GM12878 (cell line): ENCODE measurements around the gene MACF1. TPM values are rescaled to one million over a fixed set of nuclear protein-coding genes. Genes with fewer than 3 reads are reported as not detected.

Experiments used
- CREB1 ChIP-seq: IDR thresholded peaks from 2 replicates; pipeline ENCODE4 v1.6.1; 2012; ENCODE audit warnings: low read depth, mild to moderate bottlenecking, inconsistent platforms
- ESRRA ChIP-seq: IDR thresholded peaks from 2 replicates; pipeline ENCODE4 v1.6.1; 2012; ENCODE audit warnings: mild to moderate bottlenecking, low read length, improper control_type of control experiment
- HDAC2 ChIP-seq: fragments of 200-600 bp; sonication (generic); IDR thresholded peaks from 2 replicates; pipeline ENCODE4 v1.6.1; 2017
- MTA3 ChIP-seq: IDR thresholded peaks from 2 replicates; pipeline ENCODE4 v1.6.1; 2012; ENCODE audit warnings: low read length, inconsistent platforms, borderline replicate concordance
- NBN ChIP-seq: fragments of 450-650 bp; IDR thresholded peaks from 2 replicates; pipeline ENCODE4 v1.6.1; 2016
- NRF1 ChIP-seq: conservative IDR thresholded peaks from 2 replicates; pipeline ENCODE4 v1.6.1; 2011; ENCODE audit warnings: mild to moderate bottlenecking, low read depth, low read length, improper control_type of control experiment
- SP1 ChIP-seq: IDR thresholded peaks from one replicate; pipeline ENCODE4 v1.6.1; 2011; ENCODE audit warnings: low read depth, low read length
- SRF ChIP-seq, 2 experiments: IDR thresholded peaks; 2 replicates each; pipeline ENCODE4 v1.6.1; 2011; ENCODE audit warnings: low read depth in 2 of 2, low read length in 2 of 2, mild to moderate bottlenecking in 1 of 2, moderate library complexity in 1 of 2
- STAT3 ChIP-seq: IDR thresholded peaks from 2 replicates; pipeline ENCODE4 v1.6.1; 2011; ENCODE audit warnings: low read depth, low read length, improper control_type of control experiment
- SUPT20H ChIP-seq: IDR thresholded peaks from 2 replicates; pipeline ENCODE4 v1.6.1; 2011; ENCODE audit warnings: low read depth, mild to moderate bottlenecking, low read length, moderate library complexity, borderline replicate concordance; ENCODE audit not compliant: control insufficient read depth
- polyA plus RNA-seq, 11 experiments: library from polyadenylated mRNA; depleted of rRNA in 4 of 11; unstranded in 6 of 11; stranded (reverse) in 5 of 11; fragments of >200 nt; fragmentation: Nextera tagmentation in 4 of 11; fragmentation: Illumina TruSeq in 1 of 11; extraction: Ambion mirVana in 4 of 11; extraction: Trizol in 1 of 11; gene quantifications; 1 replicate in 1 of 11; 2 replicates in 10 of 11; pipeline versions ENCODE4 v1.2.1 to v1.2.3, GENCODE V29; 2011 to 2016; ENCODE audit warnings: inconsistent platforms in 2 of 11, missing spikeins in 2 of 11, low read depth in 1 of 11
- total RNA-seq, 4 experiments: library from RNA; depleted of rRNA in 3 of 4; stranded (reverse); fragments of >200 nt in 3 of 4; fragmentation: Illumina TruSeq in 1 of 4; extraction: Trizol in 1 of 4; gene quantifications; 2 replicates each; pipeline versions ENCODE4 v1.2.1 to v1.2.3, GENCODE V29; 2013 to 2021
- TF ChIP-seq, protein P1 (sequence below): fragments of 450-650 bp; formaldehyde crosslinking; IDR thresholded peaks from 2 replicates; pipeline ENCODE4 v1.4.0; 2020; ENCODE audit warnings: mild to moderate bottlenecking, moderate library complexity
- TF ChIP-seq, protein P2 (sequence below): fragments of 450-650 bp; formaldehyde crosslinking; IDR thresholded peaks from 2 replicates; pipeline ENCODE4 v1.5.0; 2022; ENCODE audit warnings: mild to moderate bottlenecking, missing genetic modification characterization

MACF1 gene
- total and polyA plus RNA-seq, 10 of the 15 experiments (the other 5 are each of a cell fraction or from before 2014, with no cell fraction given) = 15.5 to 201 (median 76.9) TPM

DNA sequence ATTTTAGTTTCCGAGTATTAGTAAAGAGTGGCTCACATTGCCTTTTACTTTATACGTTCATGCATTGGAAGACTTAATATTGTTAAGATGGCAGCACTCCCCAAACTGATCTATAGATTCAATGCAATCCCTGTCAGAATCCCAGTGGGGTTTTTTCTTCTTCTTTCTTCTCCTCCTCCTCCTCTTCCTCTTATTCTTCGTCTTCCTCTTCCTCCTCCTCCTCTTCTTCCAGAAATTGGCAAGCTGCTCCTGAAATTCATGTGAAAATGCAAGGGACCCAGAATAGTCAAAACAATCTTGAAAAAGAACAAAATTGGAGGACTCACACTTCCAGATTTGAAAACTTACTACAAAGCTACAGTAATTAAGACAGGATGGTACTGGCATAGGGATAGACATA lies 23.2 kb upstream of the MACF1 start (continued):
- TF ChIP-seq CREB1 (no peak), STAT3 (no peak), SRF (IDR thresholded peaks at IDR 0.05; ENCODE audit: low read depth in 2 of 2, low read length in 2 of 2) (no peak), SUPT20H (no peak), ESRRA (no peak), NRF1 (no peak), NBN (no peak), SP1 (no peak), MTA3 (no peak), HDAC2 (no peak)
- TF ChIP-seq, protein P1, sequence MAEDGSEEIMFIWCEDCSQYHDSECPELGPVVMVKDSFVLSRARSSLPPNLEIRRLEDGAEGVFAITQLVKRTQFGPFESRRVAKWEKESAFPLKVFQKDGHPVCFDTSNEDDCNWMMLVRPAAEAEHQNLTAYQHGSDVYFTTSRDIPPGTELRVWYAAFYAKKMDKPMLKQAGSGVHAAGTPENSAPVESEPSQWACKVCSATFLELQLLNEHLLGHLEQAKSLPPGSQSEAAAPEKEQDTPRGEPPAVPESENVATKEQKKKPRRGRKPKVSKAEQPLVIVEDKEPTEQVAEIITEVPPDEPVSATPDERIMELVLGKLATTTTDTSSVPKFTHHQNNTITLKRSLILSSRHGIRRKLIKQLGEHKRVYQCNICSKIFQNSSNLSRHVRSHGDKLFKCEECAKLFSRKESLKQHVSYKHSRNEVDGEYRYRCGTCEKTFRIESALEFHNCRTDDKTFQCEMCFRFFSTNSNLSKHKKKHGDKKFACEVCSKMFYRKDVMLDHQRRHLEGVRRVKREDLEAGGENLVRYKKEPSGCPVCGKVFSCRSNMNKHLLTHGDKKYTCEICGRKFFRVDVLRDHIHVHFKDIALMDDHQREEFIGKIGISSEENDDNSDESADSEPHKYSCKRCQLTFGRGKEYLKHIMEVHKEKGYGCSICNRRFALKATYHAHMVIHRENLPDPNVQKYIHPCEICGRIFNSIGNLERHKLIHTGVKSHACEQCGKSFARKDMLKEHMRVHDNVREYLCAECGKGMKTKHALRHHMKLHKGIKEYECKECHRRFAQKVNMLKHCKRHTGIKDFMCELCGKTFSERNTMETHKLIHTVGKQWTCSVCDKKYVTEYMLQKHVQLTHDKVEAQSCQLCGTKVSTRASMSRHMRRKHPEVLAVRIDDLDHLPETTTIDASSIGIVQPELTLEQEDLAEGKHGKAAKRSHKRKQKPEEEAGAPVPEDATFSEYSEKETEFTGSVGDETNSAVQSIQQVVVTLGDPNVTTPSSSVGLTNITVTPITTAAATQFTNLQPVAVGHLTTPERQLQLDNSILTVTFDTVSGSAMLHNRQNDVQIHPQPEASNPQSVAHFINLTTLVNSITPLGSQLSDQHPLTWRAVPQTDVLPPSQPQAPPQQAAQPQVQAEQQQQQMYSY (CRISPR knock-in tag) = no peak
- TF ChIP-seq, protein P2, sequence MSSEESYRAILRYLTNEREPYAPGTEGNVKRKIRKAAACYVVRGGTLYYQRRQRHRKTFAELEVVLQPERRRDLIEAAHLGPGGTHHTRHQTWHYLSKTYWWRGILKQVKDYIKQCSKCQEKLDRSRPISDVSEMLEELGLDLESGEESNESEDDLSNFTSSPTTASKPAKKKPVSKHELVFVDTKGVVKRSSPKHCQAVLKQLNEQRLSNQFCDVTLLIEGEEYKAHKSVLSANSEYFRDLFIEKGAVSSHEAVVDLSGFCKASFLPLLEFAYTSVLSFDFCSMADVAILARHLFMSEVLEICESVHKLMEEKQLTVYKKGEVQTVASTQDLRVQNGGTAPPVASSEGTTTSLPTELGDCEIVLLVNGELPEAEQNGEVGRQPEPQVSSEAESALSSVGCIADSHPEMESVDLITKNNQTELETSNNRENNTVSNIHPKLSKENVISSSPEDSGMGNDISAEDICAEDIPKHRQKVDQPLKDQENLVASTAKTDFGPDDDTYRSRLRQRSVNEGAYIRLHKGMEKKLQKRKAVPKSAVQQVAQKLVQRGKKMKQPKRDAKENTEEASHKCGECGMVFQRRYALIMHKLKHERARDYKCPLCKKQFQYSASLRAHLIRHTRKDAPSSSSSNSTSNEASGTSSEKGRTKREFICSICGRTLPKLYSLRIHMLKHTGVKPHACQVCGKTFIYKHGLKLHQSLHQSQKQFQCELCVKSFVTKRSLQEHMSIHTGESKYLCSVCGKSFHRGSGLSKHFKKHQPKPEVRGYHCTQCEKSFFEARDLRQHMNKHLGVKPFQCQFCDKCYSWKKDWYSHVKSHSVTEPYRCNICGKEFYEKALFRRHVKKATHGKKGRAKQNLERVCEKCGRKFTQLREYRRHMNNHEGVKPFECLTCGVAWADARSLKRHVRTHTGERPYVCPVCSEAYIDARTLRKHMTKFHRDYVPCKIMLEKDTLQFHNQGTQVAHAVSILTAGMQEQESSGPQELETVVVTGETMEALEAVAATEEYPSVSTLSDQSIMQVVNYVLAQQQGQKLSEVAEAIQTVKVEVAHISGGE = no peak
